K562 (cell line): ENCODE results near the gene GTF2H4. TPM values are rescaled to one million over a fixed set of nuclear protein-coding genes. Genes with fewer than 3 reads are reported as not detected.

Experiments
- ADNP ChIP-seq: fragments of 200-800 bp; sonication (Bioruptor generic); IDR thresholded peaks from 2 replicates; pipeline ENCODE4 v1.6.1; 2016; ENCODE audit warnings: missing genetic modification characterization, missing compliant biosample characterization
- CBX2 ChIP-seq: fragments of 200-600 bp; sonication (generic); IDR thresholded peaks from one replicate; pipeline ENCODE4 v1.6.1; 2012; ENCODE audit warnings: mild to moderate bottlenecking, low read length, inconsistent platforms; ENCODE audit not compliant: insufficient read depth, poor library complexity, severe bottlenecking
- CTCF ChIP-seq, 3 experiments: IDR thresholded peaks in 2 of 3; conservative IDR thresholded peaks in 1 of 3; 2 replicates each; pipeline ENCODE4 v1.5.1; 2011 to 2012; ENCODE audit warnings: low read length in 3 of 3, mild to moderate bottlenecking in 3 of 3, control low read depth in 2 of 3, improper control_type of control experiment in 1 of 3, inconsistent platforms in 1 of 3, low read depth in 1 of 3, mixed read lengths in 1 of 3, moderate library complexity in 1 of 3; ENCODE audit not compliant: insufficient read depth in 2 of 3
- ELK3 ChIP-seq: fragments of 450-650 bp; formaldehyde crosslinking; IDR thresholded peaks from 2 replicates; pipeline ENCODE4 v1.4.0; 2020; ENCODE audit warnings: mild to moderate bottlenecking
- HDAC3 ChIP-seq: fragments of 450-650 bp; IDR thresholded peaks from 2 replicates; pipeline ENCODE4 v1.6.1; 2018; ENCODE audit warnings: borderline replicate concordance, mild to moderate bottlenecking, moderate library complexity; ENCODE audit not compliant: partially characterized antibody
- KDM2B ChIP-seq: fragments of 250-450 bp; sonication (Bioruptor Pico); IDR thresholded peaks from 2 replicates; pipeline ENCODE4 v1.8.0; 2021; ENCODE audit warnings: mild to moderate bottlenecking, moderate library complexity
- MCM7 ChIP-seq, 2 experiments: fragments of 450-650 bp; IDR thresholded peaks; 2 replicates each; pipeline ENCODE4 v1.6.1; 2016 to 2018
- MGA ChIP-seq: fragments of 450-650 bp; IDR thresholded peaks from 2 replicates; pipeline ENCODE4 v1.6.1; 2016; ENCODE audit warnings: mild to moderate bottlenecking, moderate library complexity
- NCOA1 ChIP-seq: fragments of 450-650 bp; IDR thresholded peaks from 2 replicates; pipeline ENCODE4 v1.6.1; 2016; ENCODE audit warnings: low read depth
- NFXL1 ChIP-seq: fragments of 450-650 bp; formaldehyde crosslinking; IDR thresholded peaks from 2 replicates; pipeline ENCODE4 v1.4.0; 2021; ENCODE audit warnings: mild to moderate bottlenecking
- RB1 ChIP-seq: fragments of 450-650 bp; IDR thresholded peaks from 2 replicates; pipeline ENCODE4 v1.6.1; 2017; ENCODE audit warnings: low read depth, mild to moderate bottlenecking
- SMARCB1 ChIP-seq: IDR thresholded peaks from 2 replicates; pipeline ENCODE4 v1.6.1; 2011; ENCODE audit warnings: improper control_type of control experiment, low read depth; ENCODE audit not compliant: insufficient read length
- TAF9B ChIP-seq: fragments of 450-650 bp; IDR thresholded peaks from 2 replicates; pipeline ENCODE4 v1.6.1; 2018; ENCODE audit warnings: mild to moderate bottlenecking; ENCODE audit not compliant: partially characterized antibody
- ZBED1 ChIP-seq: IDR thresholded peaks from 2 replicates; pipeline ENCODE4 v1.6.1; 2014
- ZNF707 ChIP-seq: fragments of 250-450 bp; sonication (Bioruptor Pico); conservative IDR thresholded peaks from 2 replicates; pipeline ENCODE4 v1.8.0; 2022; ENCODE audit warnings: inconsistent platforms, mild to moderate bottlenecking, moderate library complexity
- ZNF79 ChIP-seq: fragments of 250-450 bp; sonication (Bioruptor Pico); IDR thresholded peaks from 2 replicates; pipeline ENCODE4 v1.4.0; 2020; ENCODE audit warnings: low read depth, mild to moderate bottlenecking, moderate library complexity
- polyA plus RNA-seq, 8 experiments: library from polyadenylated mRNA; depleted of rRNA in 4 of 8; stranded (reverse) in 5 of 8; unstranded in 3 of 8; fragments of >200 nt; fragmentation: Nextera tagmentation in 2 of 8; fragmentation: Illumina TruSeq in 1 of 8; extraction: Ambion mirVana in 2 of 8; extraction: Trizol in 1 of 8; gene quantifications; 2 replicates each; pipeline versions ENCODE4 v1.2.1 to v1.2.3, GENCODE V29; 2011 to 2014; ENCODE audit warnings: inconsistent platforms in 1 of 8, missing spikeins in 1 of 8
- total RNA-seq, 7 experiments: library from RNA; depleted of rRNA in 6 of 7; stranded (reverse); fragments of >200 nt in 6 of 7; fragmentation: Illumina TruSeq in 2 of 7; extraction: Trizol in 2 of 7; gene quantifications; 2 replicates each; pipeline versions ENCODE4 v1.2.1 to v1.2.3, GENCODE V29; 2011 to 2021; ENCODE audit warnings: low replicate concordance in 1 of 7

The GTF2H4 gene
- total and polyA plus RNA-seq, 9 of the 15 experiments (the other 6 are each of a cell fraction or from before 2014, with no cell fraction given): 3.6 to 86.1 (median 39.6) TPM

- no peak for TF ChIP-seq MGA
- TF ChIP-seq RB1: no peak
- no peak for TF ChIP-seq ZNF79
- no peak for TF ChIP-seq ZNF707 (CRISPR knock-in tag)
- TF ChIP-seq SMARCB1: no peak
- no peak for TF ChIP-seq NCOA1
- TF ChIP-seq CBX2: no peak
- TF ChIP-seq NFXL1 (CRISPR knock-in tag): no peak
- no peak for TF ChIP-seq MCM7 (IDR thresholded peaks at IDR 0.05)
- TF ChIP-seq KDM2B (CRISPR knock-in tag): no peak
- no peak for TF ChIP-seq CTCF (IDR thresholded peaks at IDR 0.05 in 2 of 3, conservative IDR thresholded peaks at IDR 0.05 in 1 of 3; ENCODE audit: insufficient read depth in 2 of 3, low read depth in 1 of 3, low read length in 3 of 3)
- TF ChIP-seq ELK3: no peak
- TF ChIP-seq TAF9B: no peak
- no peak for TF ChIP-seq HDAC3
- no peak for TF ChIP-seq ZBED1
- 0 out of 2 replicates have a peak, but pooled peaks have one; percentile 15 for TF ChIP-seq ADNP
Observed at GRCh38 chr6:30873137-30873640, 34.8 kb upstream of the GTF2H4 start (continued).
